ENCODE data around the gene LGR6.

Gene LGR6

DNA sequence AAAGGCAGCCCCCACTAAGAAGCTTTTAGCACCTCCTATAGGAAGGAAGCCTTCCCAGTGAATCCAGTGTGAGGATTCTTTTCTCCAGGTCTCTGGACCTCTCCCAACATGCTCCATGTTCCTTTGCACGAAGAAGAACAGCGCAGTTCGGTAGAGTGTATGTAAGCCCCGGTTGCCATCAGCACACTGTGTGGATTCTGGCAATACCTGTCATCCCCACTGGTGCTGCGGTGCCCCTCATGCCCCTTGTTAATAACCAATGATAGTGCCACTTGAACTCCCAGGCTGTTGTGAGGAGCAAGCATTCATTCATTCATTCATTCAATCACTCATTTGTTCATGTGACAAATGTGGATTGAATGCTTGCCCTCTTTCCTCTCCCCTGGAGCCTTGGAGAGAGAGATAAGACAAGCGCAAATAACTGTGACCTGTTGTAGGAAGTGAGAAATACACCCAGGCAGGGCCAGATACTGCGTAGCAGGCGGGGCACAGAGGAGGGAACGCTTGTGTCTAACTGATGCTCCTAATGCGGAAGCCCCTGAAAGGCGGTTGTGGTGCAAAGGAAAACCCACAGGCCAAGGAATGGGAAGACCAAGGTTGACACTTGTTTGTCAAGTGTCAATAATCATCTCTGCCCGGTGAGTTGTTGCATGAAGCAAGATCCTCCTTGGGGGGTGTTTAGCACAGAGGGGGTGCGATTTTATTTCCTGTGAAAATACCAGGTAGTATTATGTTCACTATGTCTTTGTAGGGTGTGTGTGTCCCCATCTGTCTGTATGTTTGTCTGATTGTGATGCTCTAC is 9.8 kb downstream of the LGR6 start:
- TF ChIP-seq TAF1 (IDR thresholded peaks at IDR 0.05; ENCODE audit: borderline replicate concordance, insufficient read depth, low read length): no peak

DNA sequence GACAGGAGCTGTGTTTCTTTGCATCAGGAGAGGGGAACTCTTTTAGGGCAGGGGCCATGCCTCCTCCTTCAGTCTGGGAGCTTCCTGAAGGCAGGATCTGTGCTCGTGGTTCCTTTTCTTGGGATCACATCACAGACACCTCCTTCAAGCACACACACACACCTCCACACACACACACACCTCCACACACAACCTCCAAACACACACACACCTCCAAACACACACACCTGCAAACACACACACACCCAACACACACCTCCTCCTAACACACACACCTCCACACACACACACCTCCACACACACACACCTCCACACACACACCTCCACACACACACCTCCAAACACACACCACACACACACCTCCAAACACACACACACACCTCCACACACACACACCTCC is 10.5 kb downstream of the LGR6 start:
- TF ChIP-seq REST (IDR thresholded peaks at IDR 0.05; ENCODE audit: insufficient read depth in 1 of 2, low read depth in 2 of 2, low read length in 2 of 2) (no peak), TAF1 (IDR thresholded peaks at IDR 0.05; ENCODE audit: borderline replicate concordance, insufficient read depth, low read length) (no peak), POLR2AphosphoS5 (IDR thresholded peaks at IDR 0.05; ENCODE audit: low read depth, low read length) (no peak), SIN3A (IDR thresholded peaks at IDR 0.05; ENCODE audit: borderline replicate concordance, insufficient read depth, low read length) (no peak), FOXP2 (optimal IDR thresholded peaks at IDR 0.05; ENCODE audit: borderline replicate concordance, extremely low read depth, extremely low read length, insufficient read depth) (no peak)

GRCh38 chr1:202205523-202206190 is 12.1 kb downstream of the LGR6 start:
- no peak for TF ChIP-seq FOXP2 (optimal IDR thresholded peaks at IDR 0.05; ENCODE audit: borderline replicate concordance, extremely low read depth, extremely low read length, insufficient read depth)
- TF ChIP-seq TAF1 (IDR thresholded peaks at IDR 0.05; ENCODE audit: borderline replicate concordance, insufficient read depth, low read length): no peak
- no peak for TF ChIP-seq REST (IDR thresholded peaks at IDR 0.05; ENCODE audit: insufficient read depth in 1 of 2, low read depth in 2 of 2, low read length in 2 of 2)
- no peak for TF ChIP-seq SIN3A (IDR thresholded peaks at IDR 0.05; ENCODE audit: borderline replicate concordance, insufficient read depth, low read length)
- no peak for TF ChIP-seq POLR2AphosphoS5 (IDR thresholded peaks at IDR 0.05; ENCODE audit: low read depth, low read length)

GRCh38 chr1:202207292-202207691 is 13.7 kb downstream of the LGR6 start:
- no peak for TF ChIP-seq POLR2AphosphoS5 (IDR thresholded peaks at IDR 0.05; ENCODE audit: low read depth, low read length)

GRCh38 chr1:202208351-202208857 is 14.8 kb downstream of the LGR6 start:
- no peak for TF ChIP-seq SIN3A (IDR thresholded peaks at IDR 0.05; ENCODE audit: borderline replicate concordance, insufficient read depth, low read length)
- TF ChIP-seq TAF1 (IDR thresholded peaks at IDR 0.05; ENCODE audit: borderline replicate concordance, insufficient read depth, low read length): no peak
- TF ChIP-seq POLR2AphosphoS5 (IDR thresholded peaks at IDR 0.05; ENCODE audit: low read depth, low read length): no peak
- no peak for TF ChIP-seq REST (IDR thresholded peaks at IDR 0.05; ENCODE audit: insufficient read depth in 1 of 2, low read depth in 2 of 2, low read length in 2 of 2)
- no peak for TF ChIP-seq FOXP2 (optimal IDR thresholded peaks at IDR 0.05; ENCODE audit: borderline replicate concordance, extremely low read depth, extremely low read length, insufficient read depth)

DNA sequence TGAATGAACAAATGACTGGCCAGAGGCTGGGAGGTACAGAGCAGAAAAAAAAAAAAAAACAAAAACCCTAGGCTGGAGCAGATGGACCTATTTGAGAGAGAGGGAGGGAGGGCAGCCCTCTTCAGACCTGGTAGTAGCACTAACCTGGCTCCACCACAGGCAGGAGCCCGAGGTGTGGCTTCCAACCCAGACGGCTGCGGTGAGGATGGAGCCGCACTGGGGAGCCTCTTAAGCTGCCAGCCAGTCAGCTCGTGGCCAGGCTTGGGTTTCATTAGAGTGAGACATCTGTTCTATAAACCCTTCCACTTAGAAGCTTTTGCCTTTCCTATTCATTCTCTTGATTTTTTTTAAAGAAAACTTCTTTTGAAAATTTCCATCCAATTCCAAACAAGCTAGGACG is 16.8 kb downstream of the LGR6 start:
- TF ChIP-seq POLR2AphosphoS5 (IDR thresholded peaks at IDR 0.05; ENCODE audit: low read depth, low read length) (no peak), REST (IDR thresholded peaks at IDR 0.05; ENCODE audit: insufficient read depth in 1 of 2, low read depth in 2 of 2, low read length in 2 of 2) (no peak), TAF1 (IDR thresholded peaks at IDR 0.05; ENCODE audit: borderline replicate concordance, insufficient read depth, low read length) (no peak), SIN3A (IDR thresholded peaks at IDR 0.05; ENCODE audit: borderline replicate concordance, insufficient read depth, low read length) (no peak), FOXP2 (optimal IDR thresholded peaks at IDR 0.05; ENCODE audit: borderline replicate concordance, extremely low read depth, extremely low read length, insufficient read depth) (no peak)

Data from PFSK-1 (cell line).